Measurements from ENCODE around the gene TOPORS.

DNA sequence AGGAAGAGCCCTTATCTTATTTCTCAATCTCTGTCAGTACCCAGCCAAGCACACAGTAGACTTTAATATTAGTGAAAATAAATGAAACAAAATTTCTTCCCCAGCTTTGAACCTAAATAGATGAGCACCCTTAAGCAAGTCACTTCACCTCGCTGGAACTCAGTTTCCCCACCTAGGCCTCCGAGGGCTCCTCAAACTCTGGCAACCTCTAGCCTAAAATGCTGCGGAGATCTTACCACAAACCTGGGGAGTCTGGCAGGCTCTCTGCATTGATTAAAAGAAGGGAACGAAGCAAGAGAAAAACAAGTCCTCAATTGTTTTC is 26.7 kb downstream of the TOPORS start:
- no peak for TF ChIP-seq SUZ12 (IDR thresholded peaks at IDR 0.05; ENCODE audit: extremely low read depth, insufficient read depth, insufficient read length)
- no peak for TF ChIP-seq YY1 (IDR thresholded peaks at IDR 0.05; ENCODE audit: insufficient read depth, insufficient read length)
- no peak for TF ChIP-seq ZNF274 (IDR thresholded peaks at IDR 0.05; ENCODE audit: low read depth, low read length)

Measured in NT2/D1 (cell line).